Measurements from ENCODE around the gene C6orf141.

- TF ChIP-seq CTCF (conservative IDR thresholded peaks at IDR 0.05; ENCODE audit: low read length): no peak
- no peak for TF ChIP-seq EZH2phosphoT487 (IDR thresholded peaks at IDR 0.05; ENCODE audit: borderline replicate concordance)
Measured at GRCh38 chr6:49582529-49582928, 32.1 kb downstream of the C6orf141 start.
